GM18505 (cell line): Measurements from ENCODE around the gene VTI1A.

Source experiments
- ATAC-seq: cut with Tn5 transposase; IDR thresholded peaks from one replicate; pipeline ENCODE4 v1.9.1; 2021; ENCODE audit not compliant: unreplicated experiment
- POLR2A ChIP-seq: IDR thresholded peaks from 4 replicates; pipeline ENCODE4 v1.6.1; 2011; ENCODE audit warnings: borderline replicate concordance; ENCODE audit not compliant: insufficient read depth, insufficient read length; ENCODE audit errors: extremely low read depth

The VTI1A gene

DNA sequence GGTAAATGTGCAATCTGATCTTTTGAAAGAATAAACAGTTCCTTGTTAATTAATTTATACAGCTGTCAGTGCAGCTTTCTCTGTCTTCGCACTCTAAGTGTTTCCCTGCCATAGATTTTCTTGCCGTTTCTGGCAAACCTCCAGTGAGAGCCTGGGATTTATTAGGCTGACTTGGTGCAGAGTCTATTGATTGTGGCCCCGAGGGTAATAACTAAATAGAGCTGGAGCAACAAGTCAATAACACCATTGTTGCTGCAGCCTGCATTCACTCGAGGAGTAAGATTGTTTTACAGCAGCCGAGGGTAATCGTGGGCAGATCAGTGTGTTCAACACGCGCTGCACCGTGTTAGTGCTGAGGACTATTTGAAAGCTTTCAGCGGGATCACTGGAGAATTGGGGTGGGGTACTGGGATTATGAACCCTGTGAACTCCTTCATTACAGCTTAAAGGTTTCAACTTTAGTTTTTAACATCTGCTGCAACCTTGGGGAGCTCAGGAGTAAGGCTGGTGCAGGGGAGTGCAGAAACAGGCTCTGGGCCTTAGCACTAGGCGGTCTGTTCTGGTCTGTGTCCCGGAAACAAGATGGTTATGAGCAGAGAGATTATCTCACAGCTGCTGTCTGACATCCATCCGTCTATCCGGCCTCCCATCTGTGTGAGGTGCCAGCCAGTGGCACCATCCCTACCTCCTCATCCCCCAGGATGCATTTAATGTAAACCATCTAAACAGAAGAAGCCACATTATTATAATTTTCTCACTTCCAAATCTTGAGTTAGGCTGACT, 329.1 kb downstream of the VTI1A start:
- ATAC-seq = no peak
- no peak for TF ChIP-seq POLR2A

DNA sequence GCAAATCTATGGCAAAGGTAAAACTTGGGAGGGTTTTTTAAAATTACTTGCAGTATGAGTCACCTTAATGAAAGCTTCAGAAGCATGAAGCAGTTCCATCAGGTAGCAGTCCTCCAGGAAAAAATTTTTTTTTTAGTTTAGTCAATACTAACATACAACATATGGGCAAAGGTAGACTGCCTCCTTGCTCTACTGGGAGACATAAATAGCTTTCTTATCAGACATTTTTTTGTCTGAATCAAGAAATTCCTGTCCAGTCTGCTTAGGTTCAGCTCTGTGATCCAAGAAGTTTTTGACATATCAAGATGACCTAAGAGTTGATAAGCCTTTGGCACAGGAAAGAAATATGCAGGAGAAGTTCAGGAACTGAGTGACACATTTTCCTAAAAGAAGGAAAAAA, 331.6 kb downstream of the VTI1A start:
- TF ChIP-seq POLR2A = no peak
- no peak for ATAC-seq

DNA sequence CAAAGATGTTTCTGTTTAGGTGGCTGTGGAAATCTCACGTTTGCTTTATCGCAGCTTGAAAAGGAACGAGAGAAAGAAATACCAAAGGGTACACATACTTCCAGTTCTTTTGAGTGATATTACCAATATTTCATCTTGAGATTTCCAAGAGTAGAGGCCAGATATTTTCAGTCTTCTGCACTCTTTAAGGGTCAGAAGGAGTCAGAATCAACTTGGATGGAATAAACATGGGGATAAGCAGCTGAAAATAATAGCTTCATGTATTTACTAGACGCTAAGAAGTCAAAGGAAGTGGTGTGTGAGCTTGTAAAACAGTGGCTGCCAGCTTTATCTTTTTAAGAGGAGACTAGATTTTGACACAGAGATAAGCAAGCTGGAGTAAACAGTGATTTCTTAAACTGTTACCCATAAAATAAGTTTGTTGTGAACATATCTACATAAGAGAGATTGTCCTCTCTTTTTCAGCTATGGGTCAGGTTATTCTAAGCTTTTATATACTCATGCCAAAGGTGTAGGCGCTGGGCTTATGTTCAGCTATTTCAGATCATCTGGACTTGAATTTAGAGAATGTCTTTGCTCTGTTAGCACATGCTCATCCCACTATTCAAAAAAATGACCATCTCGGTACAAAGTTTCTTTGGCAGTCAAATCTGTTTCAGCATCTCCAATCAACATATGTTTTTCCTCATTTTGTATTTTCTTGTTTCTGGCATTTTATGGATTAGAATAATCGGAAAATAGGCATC, 332.2 kb downstream of the VTI1A start:
- TF ChIP-seq POLR2A = no peak
- ATAC-seq = no peak

DNA sequence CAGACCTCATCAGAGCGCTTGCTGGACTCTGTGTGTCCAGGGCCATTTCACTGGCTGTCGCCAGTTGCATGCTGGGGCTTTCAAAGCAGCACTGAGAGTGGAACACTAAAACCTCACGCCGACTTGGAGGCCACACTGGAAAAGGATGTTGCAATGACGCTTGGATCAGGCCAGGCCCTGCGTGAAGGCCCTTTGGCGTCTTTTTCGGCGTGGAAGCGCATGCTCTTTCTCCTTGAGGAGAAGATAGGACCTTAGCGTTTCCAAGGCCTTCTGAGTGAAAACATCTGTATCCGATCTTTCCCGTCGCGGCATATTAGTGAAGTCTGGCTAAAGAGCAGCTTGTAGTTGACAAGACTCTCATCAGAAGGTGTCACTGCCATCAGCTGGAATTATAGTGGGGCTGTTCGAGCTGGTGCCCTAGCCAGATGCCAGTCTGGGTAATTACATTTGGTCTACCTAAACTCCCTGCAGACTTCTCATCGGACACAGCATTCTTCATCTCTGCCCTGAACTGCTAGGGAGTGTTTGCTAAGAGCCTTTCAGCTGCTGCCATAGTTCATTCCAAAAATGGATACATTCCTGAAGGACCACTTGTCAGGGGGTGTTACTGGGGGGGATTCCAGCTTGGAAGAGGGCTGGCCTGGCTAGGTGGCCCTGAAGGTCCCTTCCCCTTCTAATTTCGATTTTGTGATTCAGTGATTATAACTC, 335.3 kb downstream of the VTI1A start:
- no peak for ATAC-seq

DNA sequence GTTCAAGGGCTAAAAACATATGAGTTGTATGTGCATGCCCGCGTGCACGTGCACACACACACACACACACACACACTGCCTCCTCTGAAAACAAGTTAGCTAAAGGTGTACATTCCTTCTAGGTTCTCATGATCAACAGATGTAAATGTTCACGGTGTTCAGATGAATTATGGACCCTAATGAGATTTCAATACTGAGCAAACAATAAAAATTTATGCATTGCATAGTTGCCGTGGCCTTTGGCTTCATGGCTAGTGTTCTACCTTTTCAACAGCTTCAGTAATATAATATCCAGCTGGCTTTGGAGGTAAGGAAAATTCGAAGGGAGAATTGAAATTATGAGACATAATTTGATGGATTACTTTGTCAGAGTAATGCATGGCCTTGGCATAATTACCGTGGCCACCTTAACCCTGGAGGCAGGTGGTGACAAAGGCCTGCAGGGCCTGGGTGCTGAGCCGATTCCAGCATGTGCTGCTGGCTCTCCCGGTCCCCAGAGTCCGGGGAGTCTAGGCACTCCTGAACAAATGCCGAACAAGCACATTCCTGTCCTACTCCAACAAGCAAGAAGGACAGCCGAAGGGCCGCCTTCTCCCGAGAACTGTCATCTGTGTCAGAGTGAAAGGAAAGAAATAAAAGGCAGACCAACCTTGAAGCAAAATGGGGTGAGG, 336.5 kb downstream of the VTI1A start:
- no peak for TF ChIP-seq POLR2A
- ATAC-seq = no peak

More for the DNA sequence above, 335.3 kb downstream of the VTI1A start:
- no peak for TF ChIP-seq POLR2A

DNA sequence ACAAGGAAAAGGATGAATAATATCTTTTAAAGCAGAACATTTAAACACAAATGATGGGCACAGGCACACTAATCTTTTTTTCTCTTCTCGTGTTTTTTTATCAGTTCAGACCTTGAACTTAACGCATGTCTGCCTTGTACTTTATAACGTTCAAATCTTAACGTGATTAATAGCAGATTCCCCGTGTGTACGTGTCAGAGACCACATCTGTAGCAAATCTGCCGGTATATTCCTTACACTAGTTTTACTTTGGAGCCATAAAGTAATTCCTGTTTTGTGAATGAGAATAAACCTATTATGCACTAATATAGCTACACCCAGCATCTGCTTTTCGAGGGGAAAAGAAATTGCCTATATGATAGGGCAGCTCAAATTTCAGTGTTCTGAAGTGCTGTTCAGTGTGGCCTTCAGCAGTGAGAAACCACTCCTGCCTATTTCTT, 337.0 kb downstream of the VTI1A start:
- no peak for TF ChIP-seq POLR2A
- ATAC-seq = no peak

DNA sequence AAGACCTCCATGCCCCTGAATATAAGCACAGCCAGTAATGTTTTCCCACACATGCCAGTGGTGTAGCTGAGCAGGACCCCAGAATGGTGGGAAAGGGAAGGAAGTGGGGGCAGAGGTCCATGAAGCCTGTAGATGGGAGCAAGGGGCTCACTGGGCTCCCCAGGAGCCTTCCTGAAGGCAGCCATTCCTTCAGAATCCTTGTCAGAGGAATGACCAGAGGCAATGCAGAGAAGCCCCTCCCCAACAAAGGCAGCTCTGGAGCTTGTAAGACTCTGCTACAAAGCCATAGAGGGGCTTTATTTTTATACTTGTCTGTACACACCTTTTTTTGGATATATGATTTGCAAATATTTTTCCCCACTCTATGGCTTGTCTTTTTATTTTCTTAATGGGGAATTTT, 338.1 kb downstream of the VTI1A start:
- no peak for TF ChIP-seq POLR2A
- no peak for ATAC-seq

DNA sequence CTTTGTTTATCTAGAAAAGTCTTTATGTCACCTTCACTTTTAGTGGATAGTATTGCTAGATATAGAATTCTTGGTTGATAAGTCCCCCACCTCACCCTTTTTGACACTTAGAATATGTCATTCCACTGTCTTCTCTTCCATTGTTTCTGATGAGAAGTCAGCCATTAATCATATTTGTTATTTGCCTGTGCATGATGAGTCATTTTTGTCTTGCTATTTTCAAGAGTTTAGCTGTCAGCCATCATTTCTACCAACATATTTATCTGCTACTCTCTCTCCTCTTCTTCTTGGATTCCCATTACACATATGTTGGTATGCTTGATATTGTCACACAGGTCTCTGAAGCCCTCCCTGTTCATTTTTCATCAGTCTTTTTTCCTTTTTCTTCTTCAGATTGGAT, 342.2 kb downstream of the VTI1A start:
- TF ChIP-seq POLR2A = no peak
- no peak for ATAC-seq

DNA sequence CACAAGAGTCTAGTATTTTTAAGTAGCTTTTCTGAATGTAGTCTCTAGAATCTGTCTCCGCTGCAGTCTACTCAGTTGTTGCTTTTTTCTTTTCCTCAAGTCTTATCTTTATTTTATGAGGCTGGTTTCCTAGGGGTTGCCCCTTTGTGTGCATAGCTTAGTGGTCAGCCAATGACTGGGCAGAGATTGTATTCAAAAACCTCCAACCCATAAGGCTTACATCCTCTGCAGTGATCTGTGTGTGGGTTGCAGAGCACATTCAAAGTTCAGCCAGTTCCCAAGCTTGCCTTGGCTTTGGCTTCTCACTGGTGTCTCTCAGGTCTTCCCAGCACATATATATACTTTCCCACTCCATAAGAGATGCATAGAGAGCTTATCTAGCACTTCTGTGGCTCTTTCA, 343.0 kb downstream of the VTI1A start:
- no peak for ATAC-seq
- TF ChIP-seq POLR2A = no peak

DNA sequence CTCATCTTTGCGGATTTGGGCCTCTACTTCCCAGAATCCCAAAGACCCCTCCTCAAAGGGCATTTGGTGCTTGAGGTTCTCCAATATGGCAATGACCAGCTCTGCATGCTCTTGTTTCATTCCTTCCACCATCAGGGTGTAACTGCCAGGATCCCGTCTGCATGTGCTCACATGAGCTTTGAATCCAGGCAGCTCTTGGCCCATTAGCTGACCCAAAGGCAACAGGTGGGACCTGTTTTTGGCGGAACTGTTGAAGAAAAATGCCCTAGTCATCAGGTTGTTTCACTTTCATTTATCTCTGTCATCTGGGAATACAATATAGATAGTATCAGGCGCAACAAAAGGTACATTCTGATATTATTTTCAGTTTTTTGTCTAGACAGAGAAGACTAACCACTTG, 343.9 kb downstream of the VTI1A start:
- ATAC-seq = no peak
- no peak for TF ChIP-seq POLR2A

DNA sequence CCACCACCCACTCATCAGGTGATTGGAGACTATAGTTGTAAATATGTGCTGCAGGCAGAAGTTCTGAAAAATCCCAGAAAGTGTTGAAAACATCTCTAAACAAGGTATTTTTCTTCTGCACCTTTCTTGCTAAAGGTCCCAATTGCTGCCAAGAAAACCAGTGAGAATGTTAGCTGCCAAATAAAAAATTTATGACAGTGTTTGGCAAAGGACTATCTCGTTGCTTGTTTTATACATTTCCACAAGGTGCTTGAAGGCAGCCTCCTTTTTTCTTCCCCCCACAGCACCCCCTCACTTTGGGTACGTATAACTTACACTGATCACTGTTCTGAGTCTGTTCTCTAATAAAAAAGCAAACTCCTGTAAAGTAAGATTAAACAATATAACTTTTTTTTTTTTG, 344.4 kb downstream of the VTI1A start:
- no peak for ATAC-seq

DNA sequence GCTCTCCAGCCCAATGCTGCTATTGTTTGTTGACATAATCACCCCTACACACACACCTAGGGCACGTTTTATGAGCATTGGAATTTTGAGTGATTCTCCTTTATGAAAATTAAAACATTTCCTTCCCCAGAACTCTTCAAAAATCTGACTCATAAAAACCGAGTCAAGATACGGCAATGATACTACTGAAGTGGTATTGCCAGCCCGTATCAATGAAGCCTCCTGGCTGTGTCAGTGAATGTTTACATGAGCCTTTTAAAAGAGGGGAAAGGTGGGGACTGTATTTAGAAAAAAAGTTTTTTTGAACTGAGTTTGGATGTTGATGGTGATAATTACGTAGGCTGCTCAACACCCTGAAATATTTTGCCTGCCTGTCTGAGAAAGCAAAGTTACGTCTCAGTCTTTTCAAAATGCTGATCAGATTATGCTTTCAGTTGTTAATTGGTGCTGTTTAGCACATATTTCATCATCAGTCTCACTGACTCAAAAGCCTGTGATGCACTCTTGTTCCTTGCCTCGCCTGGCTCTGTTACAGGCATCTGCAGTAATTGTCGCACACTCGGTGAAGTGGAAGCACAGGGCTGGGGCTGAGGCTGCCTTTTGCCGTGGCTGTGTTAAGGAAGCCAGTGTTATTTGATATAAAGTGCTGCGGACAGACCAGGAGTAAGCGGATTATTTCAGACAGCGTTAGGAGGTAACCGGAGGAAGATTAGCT, 345.6 kb downstream of the VTI1A start:
- ATAC-seq = no peak
- TF ChIP-seq POLR2A = no peak

More for the DNA sequence above, 344.4 kb downstream of the VTI1A start:
- no peak for TF ChIP-seq POLR2A
